Stimulated activated CD4-positive, alpha-beta T cell treated with anti-CD3 and anti-CD28 coated beads, Interleukin-4, amount 100 ng/mL, for 48 hours (primary cell): ENCODE results near the gene CLEC4E.
A peak's percentile ranks its signal among the peaks of the same experiment; 100 is the strongest.
"Not testable (repeated sequence)": the region's sequence is repeated elsewhere in the genome, so short reads cannot be mapped to it uniquely, and the experiment has no call there.

Experiments
- DNase-seq, 2 donors: peaks; one replicate each; pipeline ENCODE4 v3.0.0-alpha.2; 2020; ENCODE audit warnings: low read depth in 2 of 2

CLEC4E gene

GRCh38 chr12:8537820-8538219 lies 2.9 kb downstream of the CLEC4E start:
- not testable (repeated sequence) for DNase-seq

- DNase-seq = no peak
Measured at GRCh38 chr12:8532045-8532444, 8.7 kb downstream of the CLEC4E start.

- DNase-seq = no peak
Measured at GRCh38 chr12:8527250-8528130, 13.2 kb downstream of the CLEC4E start.

- DNase-seq = no peak
Measured at GRCh38 chr12:8519171-8519570, 21.5 kb downstream of the CLEC4E start.

- DNase-seq = no peak
Measured at GRCh38 chr12:8517971-8518370, 22.7 kb downstream of the CLEC4E start.

- no peak for DNase-seq
Measured at GRCh38 chr12:8513256-8513655, 27.4 kb downstream of the CLEC4E start, which contains the start of gene CLEC4D. Gene CLEC4D, plus strand, starts transcription at chr12:8513503. Its CDS starts 230 bp downstream, at chr12:8513733.

- DNase-seq = no peak
Measured at GRCh38 chr12:8508910-8509841, 31.5 kb downstream of the CLEC4E start.

- DNase-seq = no peak
Measured at GRCh38 chr12:8508223-8508622, 32.5 kb downstream of the CLEC4E start.

- DNase-seq = no peak
Measured at GRCh38 chr12:8507596-8507995, 33.1 kb downstream of the CLEC4E start.

- DNase-seq = no peak
Measured at GRCh38 chr12:8504351-8504750, 36.4 kb downstream of the CLEC4E start.

GRCh38 chr12:8501720-8502119 lies 39.0 kb downstream of the CLEC4E start:
- DNase-seq = no peak

GRCh38 chr12:8499616-8500015 lies 41.1 kb downstream of the CLEC4E start:
- no peak for DNase-seq

- not testable (repeated sequence) for DNase-seq
Measured at GRCh38 chr12:8496074-8496473, 44.6 kb downstream of the CLEC4E start.

GRCh38 chr12:8495671-8496070 lies 45.0 kb downstream of the CLEC4E start:
- DNase-seq = not testable (repeated sequence)

GRCh38 chr12:8493084-8493483 lies 47.6 kb downstream of the CLEC4E start:
- DNase-seq = peak in 1 of 2 donors; percentile 26

- no peak for DNase-seq
Measured at GRCh38 chr12:8491646-8492530, 48.8 kb downstream of the CLEC4E start.
